Kidney glomerular epithelial cell (primary cell): ENCODE results near the gene SPOCK2.
A peak's percentile ranks its signal among the peaks of the same experiment; 100 is the strongest.

Source experiments
- DNase-seq: peaks from one replicate; lab custom pipeline; 2025; lab: John Stamatoyannopoulos, UW

The SPOCK2 gene

DNA sequence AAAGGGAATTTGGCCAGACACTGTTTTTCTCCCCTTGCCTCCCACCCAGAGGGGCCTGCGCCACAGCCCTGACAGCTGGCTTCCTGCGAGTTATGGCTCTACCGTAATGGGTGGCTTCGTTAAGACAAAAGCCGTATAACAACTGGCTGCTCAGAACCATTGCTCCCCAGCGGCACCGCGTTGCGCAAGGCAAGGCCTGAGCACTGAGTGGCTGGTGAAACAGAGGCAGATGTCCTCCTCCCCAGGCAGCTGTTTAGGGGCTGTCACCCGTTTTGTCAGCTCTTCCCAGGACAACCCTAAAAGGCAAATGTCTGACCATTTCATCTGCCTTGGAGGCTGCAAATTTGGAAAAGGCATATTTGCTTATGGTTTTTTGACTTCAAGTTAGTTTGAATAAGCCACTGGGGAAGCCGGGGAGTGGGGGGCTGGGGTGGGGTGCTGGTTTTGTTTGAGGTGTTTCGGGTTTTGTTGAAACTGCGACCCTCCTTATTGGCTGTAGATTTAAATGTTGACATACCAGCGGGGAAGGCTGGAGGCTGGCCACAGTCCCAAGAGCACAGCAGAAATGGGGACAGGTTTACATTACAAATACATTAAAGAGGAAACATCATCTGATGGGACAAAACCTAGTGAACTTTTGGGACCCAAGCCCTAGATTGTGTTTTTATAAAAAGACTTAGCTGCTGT is 681 bp upstream of the SPOCK2 start:
- DNase-seq = no peak

DNA sequence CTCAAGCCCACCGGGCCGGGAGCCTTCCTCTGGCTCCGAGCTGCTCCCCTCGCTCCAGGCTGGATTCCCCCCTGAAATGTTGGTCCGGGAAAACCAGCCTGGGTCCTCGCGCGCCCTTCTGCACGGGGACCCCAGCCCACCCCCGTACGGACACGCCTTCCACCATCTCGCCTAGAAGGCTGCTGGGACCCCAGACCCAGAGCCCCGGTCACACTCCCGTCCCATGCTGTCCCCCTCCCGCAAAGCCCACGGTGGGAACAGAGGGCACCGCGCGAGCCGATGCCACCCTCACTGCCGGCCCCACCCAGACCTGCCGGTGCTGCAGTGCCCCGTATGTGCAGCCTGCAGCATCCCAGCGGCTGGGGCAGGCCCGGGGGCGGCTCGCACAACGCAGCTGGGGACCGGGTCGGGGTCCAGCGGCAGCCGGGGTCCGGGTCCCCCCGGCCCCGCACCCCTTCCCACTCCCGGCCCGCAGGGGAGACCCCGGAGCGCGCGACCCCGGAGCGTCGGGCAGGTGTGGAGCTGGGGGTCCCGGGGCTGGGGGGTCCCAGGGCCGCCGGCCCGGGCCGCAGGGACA is 871 bp downstream of the SPOCK2 start:
- DNase-seq = no peak

DNA sequence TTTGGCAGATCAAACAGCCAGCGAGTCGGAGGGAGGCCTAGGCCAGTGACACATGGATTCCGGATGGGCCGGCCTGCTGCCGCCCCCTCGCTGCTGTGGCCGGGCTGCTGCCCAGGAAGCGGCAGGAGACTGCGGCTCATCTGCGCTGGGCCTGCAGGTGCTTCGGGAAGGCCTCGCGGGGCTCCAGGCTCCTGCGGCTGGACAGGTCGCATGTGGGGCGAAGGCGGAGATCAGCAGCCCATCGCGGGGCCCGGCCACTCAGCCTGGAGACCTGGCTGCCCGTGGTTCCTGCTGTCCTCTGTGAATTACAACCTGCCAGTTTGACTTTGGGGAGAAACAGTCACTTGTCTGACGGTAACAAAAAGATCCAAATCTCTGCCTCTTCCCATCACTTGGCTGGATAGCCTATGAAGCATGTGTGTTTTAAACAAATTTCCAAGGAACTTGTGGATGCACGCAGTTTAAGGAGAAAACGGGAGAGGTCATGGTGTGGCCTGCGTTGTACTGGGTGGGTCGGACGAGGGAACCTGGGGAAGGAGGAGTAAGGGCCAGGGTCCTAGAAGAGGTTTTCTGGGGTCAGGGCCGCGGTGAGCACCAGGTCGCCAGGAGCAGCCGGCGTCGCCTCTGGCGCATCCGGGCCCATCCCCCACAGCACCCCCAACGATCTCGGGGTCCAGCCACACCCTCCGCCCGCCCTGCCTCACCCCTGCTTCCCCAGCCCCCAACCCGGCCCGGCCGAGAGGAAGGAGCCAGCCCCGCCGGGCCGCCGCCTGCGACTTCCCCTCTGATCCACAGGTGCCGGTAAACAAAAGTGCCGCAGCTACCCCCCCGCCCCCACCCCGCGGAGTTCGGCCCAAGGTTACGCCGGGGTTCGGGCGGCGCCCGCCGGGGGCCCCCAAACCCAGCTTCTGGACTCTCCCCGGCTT is 1.6 kb downstream of the SPOCK2 start:
- DNase-seq = peak; percentile 39

DNA sequence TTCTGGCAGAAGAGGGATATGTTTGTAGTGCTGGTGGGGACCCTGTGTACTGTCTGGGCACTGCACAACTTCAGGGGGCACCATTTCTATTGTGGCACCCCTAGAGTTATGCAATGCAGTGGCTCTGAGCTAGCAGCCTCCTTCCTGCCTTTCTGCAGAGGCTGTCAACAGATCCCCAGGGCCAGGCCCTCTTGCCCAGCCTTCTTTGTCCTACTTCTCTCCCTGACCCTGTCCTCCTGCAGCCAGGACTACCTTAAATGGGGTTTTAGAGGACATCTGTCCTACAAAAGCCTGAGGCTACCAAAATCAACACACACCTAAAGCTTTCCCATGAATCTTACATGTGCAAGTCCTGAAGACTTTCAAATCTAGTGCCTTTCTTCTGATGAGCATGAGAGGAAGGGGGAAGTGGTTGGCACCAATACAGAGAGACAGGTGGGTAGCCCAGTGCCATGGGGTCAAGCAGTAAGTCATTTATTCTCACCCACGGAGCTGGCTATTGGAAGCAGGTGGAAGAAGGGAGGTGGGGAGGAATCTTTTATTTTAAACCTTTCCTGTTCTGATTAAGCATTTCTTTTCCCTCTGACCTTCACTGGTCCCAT is 2.4 kb downstream of the SPOCK2 start:
- DNase-seq = no peak

DNA sequence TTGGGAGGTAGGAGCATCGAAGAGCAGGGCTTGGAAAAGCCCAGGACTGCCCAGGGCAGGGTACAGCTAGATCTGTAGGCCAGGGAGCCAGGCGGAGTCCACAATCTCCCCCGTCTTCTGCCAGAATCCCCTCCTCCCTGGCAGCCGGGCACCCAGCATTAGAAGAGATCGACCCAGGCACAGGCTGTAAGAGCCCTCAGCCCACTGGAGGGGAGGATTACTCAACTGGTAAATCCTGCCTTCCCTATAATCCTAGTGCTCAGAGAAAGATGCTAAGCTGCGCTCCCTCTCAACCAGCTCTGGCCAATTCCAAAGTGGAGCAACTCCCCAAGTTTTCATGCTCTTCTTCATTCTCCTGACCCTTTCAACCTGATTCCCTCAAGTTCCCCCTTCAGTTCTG is 3.2 kb downstream of the SPOCK2 start:
- no peak for DNase-seq

DNA sequence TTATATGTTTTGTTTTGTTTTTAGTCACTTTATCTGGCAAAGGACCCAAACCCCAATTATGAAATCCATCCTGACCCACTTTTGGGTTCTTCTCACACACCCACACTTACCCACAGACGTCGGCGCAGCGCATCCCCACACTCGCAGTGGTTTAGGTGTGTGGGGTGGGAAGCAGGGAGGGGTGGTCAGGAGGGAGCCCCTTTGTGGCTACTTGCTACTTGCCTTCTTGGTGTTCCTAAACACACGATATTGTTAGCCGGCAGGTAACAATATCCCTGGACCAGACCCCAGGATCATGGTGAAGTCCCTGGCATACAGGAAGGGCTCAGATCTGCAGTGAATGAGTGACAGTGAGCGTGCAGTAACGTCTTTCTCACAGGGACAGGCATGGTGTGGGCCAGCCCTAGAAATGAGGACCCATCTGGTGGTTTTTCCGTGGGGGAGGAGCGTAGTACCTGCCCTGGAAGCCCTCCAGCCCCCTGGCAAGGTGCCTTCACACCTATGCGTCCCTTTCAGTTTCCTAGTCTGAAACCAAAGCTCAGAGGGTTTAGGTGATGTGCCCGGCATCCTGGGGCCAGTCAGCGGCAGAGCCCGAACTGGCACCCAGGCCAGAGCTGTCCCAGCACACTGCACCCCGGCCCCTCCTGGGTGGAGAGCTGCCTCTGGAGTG is 4.4 kb downstream of the SPOCK2 start:
- DNase-seq = no peak

DNA sequence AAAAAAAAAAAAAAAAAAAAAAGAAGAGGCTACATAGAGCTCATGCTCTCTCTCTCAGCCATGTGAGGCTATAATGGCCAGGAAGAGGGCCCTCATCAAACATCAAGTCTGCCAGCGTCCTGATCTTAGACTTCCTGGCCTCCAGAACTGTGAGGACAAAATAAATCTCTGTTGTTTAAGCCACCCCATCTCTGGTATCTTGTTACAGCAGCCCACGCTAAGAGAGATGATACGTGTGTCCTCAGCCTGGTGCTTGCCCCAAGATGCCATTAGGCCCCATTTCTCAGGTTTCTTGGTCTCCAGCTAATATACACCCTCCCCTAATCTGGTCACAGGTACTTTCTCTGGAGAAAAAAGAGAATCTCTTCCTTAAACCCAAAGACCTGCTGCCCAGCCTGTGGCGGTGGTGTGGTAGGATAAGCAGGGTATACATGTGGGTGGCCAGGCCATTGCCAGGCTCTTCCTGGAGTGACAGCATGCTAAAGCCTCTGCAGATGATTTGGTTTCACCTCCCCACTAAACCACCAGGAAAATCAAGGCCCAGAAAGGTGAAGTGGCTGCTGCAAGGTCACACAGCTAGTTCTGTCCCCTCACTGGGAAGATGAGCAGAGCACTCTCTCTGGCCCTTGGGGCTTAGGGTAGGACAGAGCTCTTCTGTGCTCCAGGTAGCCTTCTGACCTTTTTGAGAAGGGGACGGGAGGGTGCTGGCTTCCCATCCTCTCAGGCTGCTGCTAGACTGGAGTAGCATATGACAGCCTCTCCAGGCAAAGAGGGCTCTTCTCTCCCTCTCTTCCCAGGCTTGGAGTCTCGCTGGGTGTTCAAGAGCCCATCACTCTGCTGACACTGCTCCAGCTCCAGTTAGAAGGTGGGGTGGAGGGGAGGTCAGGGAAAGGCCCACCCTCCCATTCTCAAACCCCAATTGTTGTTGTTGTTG is 5.2 kb downstream of the SPOCK2 start:
- DNase-seq = no peak

DNA sequence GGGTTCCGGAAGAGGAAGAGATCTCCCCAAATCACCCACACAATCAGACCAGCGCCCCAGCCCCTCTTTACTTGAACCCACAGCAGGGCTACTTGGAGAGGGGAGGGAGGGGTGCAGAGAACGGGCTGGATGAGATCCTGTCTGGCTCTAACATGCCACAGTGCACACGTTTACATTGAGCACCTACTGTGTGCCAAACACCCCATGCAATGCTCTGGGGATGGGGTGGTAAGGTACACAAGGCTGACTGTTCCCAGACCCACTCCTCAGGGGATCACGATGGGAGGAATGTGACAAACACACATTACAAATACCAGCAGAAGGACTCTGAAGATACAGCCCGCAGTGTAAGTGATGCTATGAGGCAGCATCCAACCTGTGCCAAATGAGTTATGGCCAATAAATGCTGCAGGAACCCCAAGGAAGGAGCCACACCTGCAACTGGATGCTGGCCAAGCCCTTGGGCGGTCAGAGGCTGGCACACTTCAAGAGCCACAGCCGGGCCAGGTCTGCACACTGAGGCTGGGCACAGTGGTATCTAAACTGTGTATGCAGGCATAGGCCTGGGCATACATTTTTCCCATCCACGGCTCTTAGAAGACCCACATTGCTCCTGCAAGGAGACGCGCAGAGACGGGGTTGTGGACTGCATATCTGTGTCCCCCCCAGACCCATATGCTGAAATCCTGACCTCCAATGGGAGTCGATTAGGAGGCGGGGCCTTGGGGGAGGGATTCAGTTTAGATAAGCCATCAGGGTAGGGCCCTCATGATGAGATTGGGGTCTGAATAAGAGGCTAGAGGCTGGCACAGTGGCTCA is 6.4 kb downstream of the SPOCK2 start:
- no peak for DNase-seq

DNA sequence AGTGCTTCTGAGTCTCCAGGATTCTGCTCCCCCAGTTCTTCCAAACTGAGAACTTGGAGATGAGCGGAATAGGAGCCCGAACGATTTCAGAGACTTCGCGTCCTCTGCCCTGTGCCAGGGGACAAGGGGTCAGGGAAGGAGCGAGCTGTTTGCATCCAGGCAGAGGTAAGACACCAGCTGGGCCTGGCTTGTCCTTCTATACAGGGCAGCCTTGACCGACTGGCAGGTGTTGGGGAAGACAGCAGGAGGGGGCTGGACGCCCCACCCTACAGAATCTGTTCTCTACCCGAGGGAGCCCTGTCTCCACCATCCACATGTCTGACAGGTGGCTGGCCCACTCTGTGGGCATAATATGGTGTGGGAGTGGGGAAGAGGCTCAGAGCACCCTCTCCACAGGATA is 7.1 kb downstream of the SPOCK2 start:
- no peak for DNase-seq

DNA sequence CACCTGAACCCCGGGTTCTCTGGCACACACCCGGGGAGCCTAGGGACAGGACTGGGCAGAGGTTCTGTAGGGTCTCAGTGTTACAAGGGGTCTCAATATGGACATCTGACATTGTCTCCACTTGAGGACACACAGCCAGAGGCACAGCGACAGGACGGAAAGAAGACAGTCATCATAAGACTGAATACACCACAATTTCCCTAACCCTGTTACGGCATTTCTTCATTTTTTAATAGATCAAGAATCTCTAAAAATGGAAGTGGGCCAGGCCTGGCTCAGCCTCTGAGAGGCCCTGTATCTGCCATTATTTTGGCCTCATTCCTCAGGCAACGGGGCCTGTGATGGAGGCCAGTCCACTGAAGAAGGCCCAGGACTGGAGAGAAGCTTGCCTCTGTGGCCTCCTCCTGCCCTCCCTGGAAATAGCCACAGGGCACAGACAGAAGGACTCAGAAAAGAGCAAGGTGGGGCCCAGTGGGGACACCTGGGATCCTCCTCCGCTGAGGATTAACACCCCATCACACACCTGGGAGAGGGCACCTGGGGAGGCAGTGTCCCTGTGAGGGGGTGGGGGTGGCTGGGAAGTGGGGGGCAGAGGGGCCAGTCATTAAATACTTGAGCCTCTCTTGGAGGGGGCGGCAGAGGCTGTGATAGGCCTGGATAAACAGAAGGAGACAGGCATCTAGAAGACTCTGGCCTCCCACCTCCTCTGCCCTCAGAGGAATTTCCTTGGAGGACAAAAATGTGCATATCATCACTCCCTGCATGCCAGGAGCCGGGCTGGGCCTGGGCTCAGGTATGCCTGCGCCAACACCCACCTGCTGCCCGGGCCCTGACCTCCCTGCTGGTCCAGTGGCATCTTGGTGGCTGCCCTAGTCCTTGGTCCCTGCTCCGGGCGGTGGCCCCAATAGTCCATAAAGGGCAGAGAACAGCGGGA is 8.0 kb downstream of the SPOCK2 start:
- DNase-seq = peak; percentile 47

DNA sequence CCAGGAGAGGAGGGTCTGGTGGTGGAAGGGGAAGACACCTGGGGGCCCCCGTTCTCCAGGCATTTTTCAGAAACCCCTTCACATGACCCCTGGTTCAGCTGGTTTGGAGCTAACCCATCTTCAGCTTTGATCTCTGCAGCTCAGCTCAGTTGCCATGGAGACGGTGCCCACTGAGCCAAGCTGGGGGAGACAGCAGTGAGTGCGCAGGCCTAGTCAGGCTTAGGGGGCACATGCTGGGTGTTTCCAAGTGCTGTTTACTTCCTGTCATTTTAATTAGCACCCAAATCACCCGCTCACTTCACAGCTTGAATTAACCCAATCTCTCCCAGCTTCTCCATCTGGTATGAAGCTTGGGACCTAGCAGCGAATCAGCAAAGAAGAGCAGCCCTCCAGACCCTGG is 9.0 kb downstream of the SPOCK2 start:
- DNase-seq = no peak

DNA sequence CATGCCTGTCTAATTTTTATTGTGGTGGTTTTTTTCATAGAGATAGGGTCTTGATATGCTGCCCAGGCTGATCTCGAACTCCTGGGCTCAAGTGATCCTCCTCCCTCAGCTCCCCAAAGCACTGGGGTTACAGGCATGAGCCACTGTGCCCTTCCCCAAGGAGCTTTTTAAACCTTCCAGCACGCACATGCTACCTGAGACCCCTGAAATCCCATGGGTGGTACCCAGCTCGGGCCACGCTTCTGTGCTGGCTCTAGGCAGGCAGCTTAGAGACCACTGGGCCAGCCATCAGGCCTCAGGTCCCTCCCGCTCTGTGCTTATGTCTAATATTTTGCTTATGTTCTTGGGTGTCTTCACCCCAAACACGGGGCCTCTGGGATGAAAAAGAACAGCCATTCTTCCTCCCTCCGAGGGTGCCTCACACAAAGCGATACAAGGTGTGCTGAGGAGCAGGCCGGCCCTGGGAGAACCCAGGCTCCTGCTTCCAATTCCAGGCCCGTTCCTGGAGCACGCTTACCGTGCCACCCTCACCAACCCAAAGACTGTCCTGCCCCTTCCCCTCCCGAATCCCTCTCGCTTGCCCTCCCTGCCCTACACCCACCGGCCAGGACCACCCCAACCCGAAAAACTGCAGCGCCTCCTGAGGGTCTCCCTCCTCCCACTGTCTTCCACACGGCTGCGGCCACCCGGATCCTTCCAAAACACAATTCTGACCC is 10.9 kb downstream of the SPOCK2 start:
- DNase-seq = no peak

DNA sequence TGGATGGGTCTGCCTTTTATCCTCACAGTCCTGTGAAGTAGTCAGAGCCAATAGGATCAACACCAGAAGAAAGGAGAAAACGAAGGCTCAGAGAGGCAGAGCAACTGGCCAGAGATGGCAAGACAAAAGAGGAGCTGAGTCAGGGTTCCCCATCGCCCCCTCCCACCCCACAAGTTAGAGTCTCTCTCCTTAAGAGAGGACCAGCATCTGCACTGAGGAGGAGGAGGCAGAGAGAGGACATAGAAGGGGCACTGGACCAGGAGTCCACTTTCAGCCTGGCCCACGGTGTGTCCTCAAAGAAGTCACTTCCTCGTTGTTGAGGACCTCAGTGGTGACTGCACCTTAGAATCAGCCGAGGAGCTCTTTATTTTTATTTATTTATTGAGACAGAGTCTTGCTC is 11.6 kb downstream of the SPOCK2 start:
- DNase-seq = no peak

DNA sequence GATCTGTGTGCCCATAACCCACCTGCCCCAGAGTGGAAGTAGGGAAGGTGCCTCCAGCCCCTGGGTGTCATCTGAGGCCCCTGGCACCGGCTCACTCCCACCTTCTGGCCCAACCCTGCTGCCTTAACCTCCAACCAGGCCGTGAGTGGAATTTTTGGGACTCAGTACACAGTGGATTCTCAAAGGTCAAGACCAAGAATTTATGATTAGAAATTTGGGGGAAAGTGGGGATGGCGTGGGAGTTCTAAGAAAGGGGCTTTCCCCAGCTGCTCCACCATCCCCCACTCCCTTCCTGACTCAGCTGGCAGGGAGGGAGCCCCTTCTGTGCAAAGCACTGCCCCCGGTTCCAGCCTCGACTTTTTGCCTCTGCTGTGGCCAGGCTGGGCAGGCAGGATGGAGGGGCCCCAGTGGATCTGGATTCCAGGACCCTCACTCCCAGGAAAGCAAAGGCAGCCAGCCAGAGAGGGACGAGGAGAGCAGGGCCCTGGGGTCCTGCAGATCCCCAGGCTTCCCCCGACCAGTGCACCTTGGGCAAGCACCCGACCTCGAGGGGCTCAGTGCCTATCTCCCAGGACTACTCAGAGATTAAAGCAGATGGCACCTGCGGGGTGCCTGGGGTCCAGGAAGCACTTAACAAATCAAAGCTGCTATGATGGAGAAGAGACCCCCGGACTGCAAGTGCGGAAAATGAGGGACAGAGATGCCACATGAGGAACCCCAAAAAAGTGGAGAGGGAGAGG is 12.8 kb downstream of the SPOCK2 start:
- DNase-seq = no peak

DNA sequence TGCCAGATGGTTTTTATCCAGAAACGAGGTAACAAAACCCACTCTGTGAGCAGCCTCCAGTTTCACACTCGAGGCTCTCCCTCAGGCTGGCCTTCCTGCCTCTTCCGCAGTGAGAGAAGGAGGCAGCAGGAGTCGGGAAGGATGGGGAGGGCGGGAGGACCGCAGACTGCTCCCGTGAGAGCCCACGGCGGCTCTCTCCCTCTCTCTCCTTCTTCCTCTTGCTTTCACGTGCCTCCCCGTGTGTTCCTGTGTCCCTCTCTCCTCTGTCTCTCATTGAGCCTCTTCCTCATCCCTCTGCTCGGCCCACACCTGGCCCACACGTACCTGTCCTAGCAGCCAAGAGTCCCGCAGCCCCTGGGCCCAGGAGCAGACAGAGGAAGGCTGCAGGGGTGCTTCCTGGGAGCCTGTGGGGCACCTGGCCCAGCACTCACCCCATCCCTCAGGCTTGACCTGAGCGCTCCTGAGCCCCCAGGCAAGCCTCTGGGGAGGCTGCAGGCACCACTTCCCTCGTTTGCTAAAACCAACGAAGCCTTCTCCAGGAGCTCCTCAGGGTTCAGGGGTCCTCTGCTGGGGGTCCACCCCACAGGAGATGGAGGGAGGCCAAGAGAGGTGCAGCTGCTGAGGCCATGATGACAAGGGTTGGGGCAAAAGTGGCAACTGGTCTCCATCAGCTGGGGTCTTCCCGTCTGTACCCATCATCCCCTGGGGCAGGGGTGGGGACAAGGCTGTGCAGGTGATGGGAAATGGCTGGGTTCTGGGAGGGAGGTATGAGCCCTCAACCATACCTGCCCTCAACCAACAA is 13.6 kb downstream of the SPOCK2 start:
- DNase-seq = no peak

DNA sequence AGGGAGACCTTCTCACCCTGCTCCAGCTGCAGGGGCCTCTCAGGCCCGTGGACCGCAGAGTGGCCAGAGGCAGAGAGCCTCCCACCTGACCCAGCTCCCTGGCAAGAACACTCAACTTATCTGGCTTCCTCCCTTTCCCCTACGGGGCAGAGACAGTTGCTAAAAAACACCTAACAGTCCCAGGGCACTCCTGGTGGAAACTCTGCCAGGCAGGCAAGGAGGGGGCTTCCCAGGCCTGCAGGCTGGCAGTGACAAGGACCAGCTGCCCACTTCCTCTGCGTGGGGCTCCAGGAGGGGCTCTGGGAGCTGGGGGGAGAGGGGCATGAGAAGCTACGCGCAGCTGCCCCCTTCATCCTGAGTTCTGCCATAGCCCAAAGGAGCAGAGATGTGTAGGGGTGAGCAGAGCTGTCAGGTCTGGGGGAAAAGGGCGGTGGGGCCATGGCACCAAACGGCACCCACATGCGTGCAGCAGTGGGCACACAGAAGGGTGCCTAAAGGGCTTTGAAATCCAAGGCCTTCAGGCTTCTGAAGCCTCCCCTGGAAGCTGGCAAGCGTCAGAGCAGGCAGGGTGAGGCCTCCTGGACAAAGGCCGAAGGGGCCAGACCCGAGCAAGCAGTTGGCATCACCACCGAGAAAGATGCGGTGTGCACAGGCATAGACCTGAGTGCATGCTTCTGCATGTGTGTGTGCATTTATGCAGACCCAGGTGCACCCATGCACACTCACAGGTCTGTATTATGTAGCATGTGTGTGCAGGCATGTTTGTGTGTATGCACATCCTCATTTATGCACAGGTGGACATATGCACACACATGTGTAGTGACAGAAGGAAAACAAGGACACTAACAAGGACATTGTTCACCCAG is 14.4 kb downstream of the SPOCK2 start:
- DNase-seq = no peak
